Common myeloid progenitor, CD34-positive (primary cell): ENCODE results near the gene PTBP2.
A peak's percentile ranks its signal among the peaks of the same experiment; 100 is the strongest.

Source experiments
- CTCF ChIA-PET: fragments of 350-600 bp; sonication (Branson Sonifier 250); formaldehyde crosslinking; loops from one replicate; lab custom pipeline; 2021; ENCODE audit warnings: antibody characterized with exemption; lab: Charles Lee
- POLR2A ChIA-PET: fragments of 350-600 bp; sonication (Branson Sonifier 250); formaldehyde crosslinking; loops from one replicate; lab custom pipeline; 2021; ENCODE audit warnings: antibody characterized with exemption; lab: Charles Lee
- DNase-seq, 3 donors: peaks; one replicate each; pipeline versions ENCODE4 v3.0.0 to v3.0.0-alpha.2; 2013
- H3K27ac ChIP-seq, 2 experiments: 1 replicate in 1 of 2; 2 replicates in 1 of 2; pipeline ENCODE4 v1.7.0; 2013; ENCODE audit warnings: inconsistent platforms in 2 of 2, low read length in 2 of 2, mild to moderate bottlenecking in 2 of 2, low read depth in 1 of 2, moderate library complexity in 1 of 2; ENCODE audit not compliant: severe bottlenecking in 2 of 2, insufficient read depth in 1 of 2, poor library complexity in 1 of 2
- H3K27me3 ChIP-seq, 5 experiments: replicated peaks in 2 of 5; 1 replicate in 3 of 5; 2 replicates in 2 of 5; pipeline versions ENCODE4 v1.6.1 to v1.7.0; 2013; ENCODE audit warnings: low read length in 4 of 5, mild to moderate bottlenecking in 2 of 5, moderate library complexity in 2 of 5, inconsistent platforms in 1 of 5; ENCODE audit not compliant: insufficient read depth in 5 of 5, control insufficient read depth in 4 of 5
- H3K36me3 ChIP-seq, 4 experiments: 1 replicate in 2 of 4; 2 replicates in 2 of 4; pipeline versions ENCODE4 v1.6.1 to v1.7.0; 2013; ENCODE audit warnings: low read length in 3 of 4, control low read depth in 1 of 4, mild to moderate bottlenecking in 1 of 4; ENCODE audit not compliant: control insufficient read depth in 4 of 4, insufficient read depth in 4 of 4
- H3K4me1 ChIP-seq, 4 experiments: 1 replicate in 3 of 4; 2 replicates in 1 of 4; pipeline versions ENCODE4 v1.6.1 to v1.7.1; 2013; ENCODE audit warnings: low read length in 3 of 4, mild to moderate bottlenecking in 3 of 4, control low read depth in 1 of 4, inconsistent platforms in 1 of 4, moderate library complexity in 1 of 4; ENCODE audit not compliant: control insufficient read depth in 4 of 4, insufficient read depth in 4 of 4; ENCODE audit errors: control extremely low read depth in 1 of 4
- H3K4me3 ChIP-seq, 7 experiments: 1 replicate in 4 of 7; 2 replicates in 3 of 7; pipeline versions ENCODE4 v1.5.1 to v1.7.0; 2013; ENCODE audit warnings: mild to moderate bottlenecking in 7 of 7, low read length in 6 of 7, moderate library complexity in 6 of 7, inconsistent platforms in 2 of 7, low read depth in 2 of 7, control low read depth in 1 of 7; ENCODE audit not compliant: insufficient read depth in 4 of 7, control insufficient read depth in 1 of 7; ENCODE audit errors: extremely low read depth in 1 of 7
- H3K9me3 ChIP-seq, 5 experiments: 1 replicate in 4 of 5; 2 replicates in 1 of 5; pipeline versions ENCODE4 v1.6.1 to v1.7.1; 2013; ENCODE audit warnings: low read length in 4 of 5, mild to moderate bottlenecking in 2 of 5, inconsistent platforms in 1 of 5, low read depth in 1 of 5, moderate library complexity in 1 of 5; ENCODE audit not compliant: control insufficient read depth in 4 of 5, insufficient read depth in 2 of 5; ENCODE audit errors: control extremely low read depth in 1 of 5
- WGBS: methylation state at CpG from one replicate; pipeline ENCODE4 v1.1.5; 2013; ENCODE audit not compliant: insufficient coverage; 5-methylcytosine and 5-hydroxymethylcytosine counted together

Gene PTBP2

DNA sequence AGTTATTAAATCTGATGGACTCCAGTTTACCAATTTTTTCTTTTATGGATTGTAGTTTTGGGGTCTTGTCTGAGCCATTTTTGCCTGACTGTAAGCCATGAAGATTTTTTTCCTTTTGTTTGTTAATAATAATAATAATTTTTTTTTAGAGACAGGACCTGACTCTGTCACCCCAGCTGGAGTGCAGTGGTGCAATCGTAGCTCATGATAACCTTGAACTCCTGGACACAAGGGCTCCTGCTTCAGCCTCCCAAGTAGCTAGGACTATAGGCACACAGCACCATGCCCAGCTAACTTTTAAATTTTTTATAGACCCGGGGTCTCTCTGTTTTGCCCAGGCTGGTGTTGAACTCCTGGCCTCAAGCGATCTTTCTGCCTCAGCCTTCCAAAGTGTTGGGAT is 6.3 kb downstream of the PTBP2 start:
- Histone ChIP-seq H3K9me3 (peaks cover 0 to 4% (median 0%) of the 10 kb centered on the region in 5 experiments), H3K4me1 (peaks cover 7 to 19% (median 10%) of the 10 kb centered on the region in 4 experiments), H3K27me3 (no peaks in the 10 kb centered on the region), H3K27ac (no peak overlapping the region), H3K4me3 (no peak overlapping the region), H3K36me3 (peaks cover 7 to 55% (median 18%) of the 10 kb centered on the region in 4 experiments)
- 94% methylated on average over 3 of the region's 3 CpGs for WGBS
- ChIA-PET POLR2A (no interaction called here), CTCF (interaction anchor here (1.1 kb wide), 1 partner anchor 10 kb away, joined by 4 read pairs; no protein-coding TSS in a partner anchor)
- no peak for DNase-seq

DNA sequence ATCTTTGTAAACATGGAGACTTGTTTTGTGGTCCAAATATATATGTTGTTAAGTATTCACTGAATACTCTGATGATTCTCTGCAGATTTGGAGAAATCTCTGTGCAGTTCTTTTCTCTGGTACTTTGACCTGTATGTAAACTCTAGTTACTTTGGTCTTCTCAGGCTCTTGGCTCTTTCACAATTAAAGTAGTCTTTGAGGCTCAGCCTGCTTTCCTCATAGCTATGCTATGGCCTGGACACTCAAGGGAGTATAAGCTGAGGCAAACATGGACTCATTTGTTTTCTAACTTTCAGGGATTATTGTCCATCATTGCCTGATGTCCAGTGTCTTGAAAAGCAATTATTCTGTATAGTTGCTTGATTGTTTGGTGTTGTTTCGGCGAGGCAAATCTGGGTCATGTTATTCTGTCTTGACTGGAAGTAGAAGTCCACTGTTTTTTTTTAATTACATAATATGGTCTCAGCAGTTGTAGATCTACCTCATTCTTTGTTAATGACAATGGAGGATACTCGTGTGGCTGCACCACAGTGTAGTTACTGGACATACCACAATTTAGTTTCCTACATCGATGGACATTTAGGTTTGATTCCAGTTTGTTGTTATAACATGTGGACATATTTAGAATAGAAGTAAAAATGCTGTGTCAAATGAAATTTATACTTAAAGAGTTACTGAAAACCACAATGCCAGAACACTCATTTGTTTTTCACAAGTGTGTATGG is 9.2 kb downstream of the PTBP2 start:
- no peak overlapping the region for H3K4me3 ChIP-seq
- 92% methylated on average over 2 of the region's 4 CpGs for WGBS
- ChIA-PET CTCF (no interaction called here), POLR2A (interaction anchor here (1.0 kb wide), 1 partner anchor 9 kb away, joined by 4 read pairs; the partner anchor contains the start of gene PTBP2)
- peaks cover 12 to 67% (median 33%) of the 10 kb centered on the region in 4 experiments for H3K36me3 ChIP-seq
- H3K9me3 ChIP-seq, result peaks cover 0 to 4% (median 3%) of the 10 kb centered on the region in 5 experiments
- H3K4me1 ChIP-seq, result peaks cover 0 to 3% (median 0%) of the 10 kb centered on the region in 4 experiments
- no peaks in the 10 kb centered on the region for H3K27me3 ChIP-seq
- DNase-seq, result no peak
- no peak overlapping the region for H3K27ac ChIP-seq

GRCh38 chr1:96741335-96741734 is 19.8 kb downstream of the PTBP2 start:
- Histone ChIP-seq H3K27ac (no peak overlapping the region), H3K4me1 (no peaks in the 10 kb centered on the region), H3K9me3 (peaks cover 0 to 4% (median 0%) of the 10 kb centered on the region in 5 experiments), H3K27me3 (no peaks in the 10 kb centered on the region), H3K4me3 (no peak overlapping the region), H3K36me3 (peaks cover 11 to 30% (median 14%) of the 10 kb centered on the region in 4 experiments)
- POLR2A ChIA-PET, result no interaction called here
- DNase-seq, result no peak
- CTCF ChIA-PET, result interaction anchor here (1.1 kb wide), 1 partner anchor 9 kb away, joined by 4 read pairs; no protein-coding TSS in a partner anchor
- WGBS, result 80% methylated on average over 1 of the region's 5 CpGs

GRCh38 chr1:96746440-96747420 is 25.1 kb downstream of the PTBP2 start:
- H3K36me3 ChIP-seq, result peaks cover 0 to 24% (median 5%) of the 10 kb centered on the region in 4 experiments
- no peak overlapping the region for H3K4me3 ChIP-seq
- H3K27me3 ChIP-seq, result no peaks in the 10 kb centered on the region
- ChIA-PET CTCF (interaction anchor here (0.7 to 1.2 kb wide), 2 partner anchors 8 to 9 kb away, joined by 3 read pairs; no protein-coding TSS in a partner anchor), POLR2A (no interaction called here)
- DNase-seq, result peak in 2 of 3 donors; percentile 12 to 35
- H3K9me3 ChIP-seq, result no peaks in the 10 kb centered on the region
- WGBS, result 100% methylated on average over 2 of the region's 7 CpGs
- H3K27ac ChIP-seq, result no peak overlapping the region
- H3K4me1 ChIP-seq, result peaks cover 0 to 11% (median 3%) of the 10 kb centered on the region in 4 experiments

DNA sequence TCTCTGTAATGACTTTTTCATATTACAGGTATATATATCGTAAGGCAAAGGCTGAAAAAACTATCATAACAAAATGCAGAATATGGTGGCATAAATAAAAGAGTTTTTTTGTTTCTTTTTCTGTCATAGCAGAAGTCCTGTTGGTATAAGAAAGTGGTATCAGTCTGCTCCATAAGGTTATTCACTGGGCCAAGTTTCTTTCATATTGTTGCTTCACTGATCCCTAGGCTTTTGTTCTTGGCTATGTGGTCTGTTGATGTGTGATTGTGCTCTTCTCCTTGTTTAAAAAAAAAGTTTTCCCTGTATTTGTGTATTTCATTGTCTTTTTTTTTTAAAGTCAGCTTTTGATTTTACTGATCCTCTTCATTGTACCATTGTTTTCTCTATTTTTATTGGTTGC is 26.0 kb downstream of the PTBP2 start:
- no peak overlapping the region for H3K27ac ChIP-seq
- ChIA-PET POLR2A (no interaction called here), CTCF (interaction anchor here (1.2 kb wide), 1 partner anchor 10 kb away, joined by 3 read pairs; no protein-coding TSS in a partner anchor)
- peaks cover 2 to 31% (median 12%) of the 10 kb centered on the region in 4 experiments for H3K36me3 ChIP-seq
- H3K9me3 ChIP-seq, result no peaks in the 10 kb centered on the region
- no CpG with 5 or more reads among the region's 1 CpG for WGBS
- peaks cover 0 to 11% (median 3%) of the 10 kb centered on the region in 4 experiments for H3K4me1 ChIP-seq
- DNase-seq, result peak in 1 of 3 donors; percentile 31
- H3K4me3 ChIP-seq, result no peak overlapping the region
- no peaks in the 10 kb centered on the region for H3K27me3 ChIP-seq

- ChIA-PET CTCF (no interaction called here), POLR2A (no interaction called here)
- Histone ChIP-seq H3K4me1 (peaks cover 0 to 11% (median 3%) of the 10 kb centered on the region in 4 experiments), H3K27me3 (no peaks in the 10 kb centered on the region), H3K27ac (no peak overlapping the region), H3K36me3 (peaks cover 6 to 36% (median 15%) of the 10 kb centered on the region in 4 experiments), H3K4me3 (no peak overlapping the region), H3K9me3 (no peaks in the 10 kb centered on the region)
- no peak for DNase-seq
- WGBS, result 100% methylated on average over 1 of the region's 3 CpGs
Observed at GRCh38 chr1:96748078-96748477, 26.5 kb downstream of the PTBP2 start.
